Activated T-helper 17 cell treated with anti-CD3 and anti-CD28 coated beads, Interleukin-2, amount 50 U/mL, for 72 hours (primary cell): ENCODE measurements around the gene AUTS2. TPM values are rescaled to one million over a fixed set of nuclear protein-coding genes. Genes with fewer than 3 reads are reported as not detected.

Experiments
- ATAC-seq: fragments of 150-1000 bp; cut with Tn5 transposase; replicated peaks from 2 replicates; pipeline ENCODE4 v1.10.0; 2021; ENCODE audit warnings: mild to moderate bottlenecking, moderate library complexity
- H3K27ac Mint-ChIP-seq: one replicate; pipeline ENCODE4 v1.8.0; 2022; ENCODE audit warnings: mixed read lengths
- H3K27me3 Mint-ChIP-seq: one replicate; pipeline ENCODE4 v1.8.0; 2022; ENCODE audit warnings: mixed read lengths
- H3K36me3 Mint-ChIP-seq: one replicate; pipeline ENCODE4 v1.8.0; 2022; ENCODE audit warnings: low read depth, mild to moderate bottlenecking, mixed read lengths
- H3K4me1 Mint-ChIP-seq: one replicate; pipeline ENCODE4 v1.8.0; 2022; ENCODE audit warnings: mixed read lengths
- H3K4me3 Mint-ChIP-seq: one replicate; pipeline ENCODE4 v1.8.0; 2022; ENCODE audit warnings: mild to moderate bottlenecking, mixed read lengths
- H3K9me3 Mint-ChIP-seq: one replicate; pipeline ENCODE4 v1.8.0; 2022; ENCODE audit warnings: mixed read lengths
- total RNA-seq, 2 donors: library from RNA; stranded (reverse); gene quantifications; one replicate each; pipeline ENCODE4 v1.2.3, GENCODE V29; 2022

Gene AUTS2
- total RNA-seq, 2 donors from 2014 or later = 20.1 to 39.9 TPM

- H3K27ac Mint-ChIP-seq = no peak overlapping the region
- H3K4me3 Mint-ChIP-seq = no peak overlapping the region
- H3K9me3 Mint-ChIP-seq = no peaks in the 10 kb centered on the region
- H3K36me3 Mint-ChIP-seq = no peaks in the 10 kb centered on the region
- H3K27me3 Mint-ChIP-seq = peaks cover 6% of the 10 kb centered on the region
- no peaks in the 10 kb centered on the region for H3K4me1 Mint-ChIP-seq
- ATAC-seq = no peak
These were observed 247.6 kb downstream of the AUTS2 start for GRCh38 chr7:69845721-69846495.

GRCh38 chr7:69847921-69848612 is 249.8 kb downstream of the AUTS2 start:
- Mint-ChIP-seq H3K36me3 (no peaks in the 10 kb centered on the region), H3K4me1 (no peaks in the 10 kb centered on the region)

DNA sequence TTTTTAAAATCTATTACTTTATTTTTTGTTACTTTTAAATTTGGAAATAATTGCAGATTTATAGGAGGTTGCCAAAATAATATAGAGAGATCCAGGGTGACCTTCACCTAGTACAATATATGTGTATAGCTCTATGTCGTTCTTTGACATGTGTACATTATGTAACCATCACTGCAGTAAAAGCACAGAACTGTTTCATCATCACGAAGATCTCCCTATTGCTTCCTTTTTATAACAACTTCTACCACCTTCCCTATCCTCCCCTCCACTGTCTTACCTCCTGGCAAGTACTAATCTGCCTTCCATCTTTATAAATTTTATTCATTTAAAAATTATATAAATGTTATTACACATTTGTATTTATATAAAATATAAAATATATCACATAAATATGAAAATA is 251.0 kb downstream of the AUTS2 start:
- Mint-ChIP-seq H3K27me3 (no peaks in the 10 kb centered on the region), H3K27ac (no peak overlapping the region), H3K4me3 (no peak overlapping the region), H3K36me3 (no peaks in the 10 kb centered on the region), H3K4me1 (no peaks in the 10 kb centered on the region), H3K9me3 (no peaks in the 10 kb centered on the region)
- no peak for ATAC-seq

More at GRCh38 chr7:69847921-69848612, 249.8 kb downstream of the AUTS2 start:
- no peaks in the 10 kb centered on the region for H3K9me3 Mint-ChIP-seq
- H3K27ac Mint-ChIP-seq = no peak overlapping the region
- no peak overlapping the region for H3K4me3 Mint-ChIP-seq
- peaks cover 2% of the 10 kb centered on the region for H3K27me3 Mint-ChIP-seq
- no peak for ATAC-seq

DNA sequence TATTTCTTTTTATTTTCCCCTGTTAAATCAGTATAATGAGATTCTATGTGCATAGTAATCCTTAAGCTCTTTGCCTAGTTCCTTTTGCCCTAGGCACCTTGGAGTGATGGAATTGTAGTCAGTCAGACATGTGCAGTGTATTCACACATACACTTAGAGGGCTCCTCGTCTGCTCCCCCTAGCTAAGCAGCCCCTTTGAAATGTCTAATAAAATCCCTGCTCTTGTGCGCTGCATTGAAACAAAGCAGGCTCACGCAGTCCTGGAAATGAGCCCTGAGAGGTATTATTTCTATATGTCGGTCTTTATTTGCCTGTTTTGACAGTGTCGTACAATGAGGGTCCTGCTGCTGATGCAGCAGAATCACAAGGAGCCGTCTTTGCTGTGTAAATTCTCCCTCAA is 258.7 kb downstream of the AUTS2 start:
- no peak for ATAC-seq
- no peak overlapping the region for H3K27ac Mint-ChIP-seq
- H3K4me1 Mint-ChIP-seq = no peaks in the 10 kb centered on the region
- H3K27me3 Mint-ChIP-seq = peaks cover 8% of the 10 kb centered on the region
- peaks cover 3% of the 10 kb centered on the region for H3K9me3 Mint-ChIP-seq
- H3K36me3 Mint-ChIP-seq = no peaks in the 10 kb centered on the region
- H3K4me3 Mint-ChIP-seq = no peak overlapping the region

DNA sequence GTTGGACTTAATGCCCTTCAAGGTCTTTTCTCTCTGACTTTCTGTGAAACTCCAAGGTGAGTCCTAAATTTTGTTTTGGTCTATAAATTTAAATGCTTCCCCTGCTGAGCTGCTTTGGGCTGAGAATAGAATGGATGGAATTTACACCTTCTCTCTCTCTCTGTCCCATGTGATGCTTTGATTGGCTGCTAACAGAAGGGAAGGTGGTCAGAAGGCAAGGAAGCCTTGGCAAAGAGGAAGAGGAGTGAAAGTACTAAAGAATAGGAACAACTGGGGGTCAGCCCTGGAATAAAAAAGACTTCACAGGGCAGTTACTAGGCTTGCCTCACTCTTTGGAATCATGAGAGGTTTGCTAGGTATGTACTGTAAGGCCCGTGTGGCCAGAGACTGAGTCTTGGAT is 260.2 kb downstream of the AUTS2 start:
- Mint-ChIP-seq H3K27me3 (peaks cover 8% of the 10 kb centered on the region), H3K4me1 (no peaks in the 10 kb centered on the region), H3K9me3 (peaks cover 3% of the 10 kb centered on the region), H3K4me3 (no peak overlapping the region), H3K27ac (no peak overlapping the region), H3K36me3 (no peaks in the 10 kb centered on the region)
- ATAC-seq = no peak

- H3K4me3 Mint-ChIP-seq = no peak overlapping the region
- ATAC-seq = no peak
- H3K9me3 Mint-ChIP-seq = peaks cover 3% of the 10 kb centered on the region
- H3K4me1 Mint-ChIP-seq = no peaks in the 10 kb centered on the region
- no peak overlapping the region for H3K27ac Mint-ChIP-seq
- peaks cover 8% of the 10 kb centered on the region for H3K27me3 Mint-ChIP-seq
- no peaks in the 10 kb centered on the region for H3K36me3 Mint-ChIP-seq
These were observed 261.1 kb downstream of the AUTS2 start for GRCh38 chr7:69859342-69859741.

DNA sequence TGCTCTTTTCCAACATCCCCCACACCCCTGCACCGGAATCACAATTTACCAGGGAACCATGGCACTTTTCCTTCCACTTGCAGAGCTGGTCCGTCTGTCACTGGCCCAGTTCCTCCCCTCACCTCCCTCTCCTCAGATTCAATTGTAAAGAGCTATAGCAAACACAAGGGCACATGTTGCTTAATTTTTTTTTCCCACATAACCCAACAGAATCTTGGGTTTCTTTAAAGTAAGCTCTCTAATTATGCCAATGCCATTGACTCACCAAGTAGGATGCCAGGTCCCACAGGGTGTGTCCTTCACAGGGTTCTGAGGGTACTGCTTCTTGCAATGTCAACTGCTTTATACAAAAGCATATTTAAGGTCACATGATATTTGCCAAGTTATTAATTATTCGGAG is 262.2 kb downstream of the AUTS2 start:
- Mint-ChIP-seq H3K4me3 (no peak overlapping the region), H3K27me3 (peaks cover 8% of the 10 kb centered on the region), H3K36me3 (no peaks in the 10 kb centered on the region), H3K27ac (no peak overlapping the region), H3K4me1 (no peaks in the 10 kb centered on the region), H3K9me3 (peaks cover 3% of the 10 kb centered on the region)
- ATAC-seq = no peak

GRCh38 chr7:69860941-69861622 is 262.8 kb downstream of the AUTS2 start:
- peaks cover 8% of the 10 kb centered on the region for H3K27me3 Mint-ChIP-seq
- H3K4me1 Mint-ChIP-seq = no peaks in the 10 kb centered on the region
- H3K36me3 Mint-ChIP-seq = no peaks in the 10 kb centered on the region
- no peak overlapping the region for H3K4me3 Mint-ChIP-seq
- H3K9me3 Mint-ChIP-seq = peaks cover 3% of the 10 kb centered on the region
- no peak for ATAC-seq
- H3K27ac Mint-ChIP-seq = no peak overlapping the region

DNA sequence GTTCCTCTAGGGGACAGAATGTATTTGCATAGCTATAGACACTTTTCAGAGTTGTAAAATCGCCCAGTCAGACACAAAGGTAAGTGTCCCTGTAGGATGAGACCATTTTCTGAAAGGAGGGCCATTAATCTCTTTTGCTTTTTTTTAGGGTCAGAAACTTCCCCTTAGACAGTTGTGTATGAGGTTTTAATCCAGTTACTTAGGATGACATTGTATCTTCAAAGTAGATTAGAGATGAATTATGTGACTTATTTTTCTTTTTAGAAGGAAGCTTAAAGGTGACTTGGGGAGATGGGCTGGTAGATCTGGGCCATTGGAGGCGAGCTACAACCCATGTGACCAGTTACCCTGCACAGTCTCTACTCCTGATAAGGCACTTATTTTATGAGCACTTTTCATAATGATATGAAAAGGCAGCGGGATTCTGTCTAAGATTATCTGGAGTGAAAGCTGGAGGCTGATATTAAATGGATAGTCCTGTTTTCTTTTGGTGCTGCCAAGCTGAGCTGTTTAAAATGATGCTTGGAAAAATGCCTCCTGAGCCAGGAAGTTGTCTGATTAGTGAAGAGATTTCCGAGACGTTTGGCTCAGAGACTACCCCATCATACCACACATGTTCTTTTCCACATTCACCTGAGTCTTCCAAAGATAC is 264.3 kb downstream of the AUTS2 start:
- no peak overlapping the region for H3K4me3 Mint-ChIP-seq
- H3K4me1 Mint-ChIP-seq = no peaks in the 10 kb centered on the region
- peaks cover 3% of the 10 kb centered on the region for H3K9me3 Mint-ChIP-seq
- H3K36me3 Mint-ChIP-seq = no peaks in the 10 kb centered on the region
- H3K27ac Mint-ChIP-seq = no peak overlapping the region
- ATAC-seq = no peak
- peaks cover 5% of the 10 kb centered on the region for H3K27me3 Mint-ChIP-seq

DNA sequence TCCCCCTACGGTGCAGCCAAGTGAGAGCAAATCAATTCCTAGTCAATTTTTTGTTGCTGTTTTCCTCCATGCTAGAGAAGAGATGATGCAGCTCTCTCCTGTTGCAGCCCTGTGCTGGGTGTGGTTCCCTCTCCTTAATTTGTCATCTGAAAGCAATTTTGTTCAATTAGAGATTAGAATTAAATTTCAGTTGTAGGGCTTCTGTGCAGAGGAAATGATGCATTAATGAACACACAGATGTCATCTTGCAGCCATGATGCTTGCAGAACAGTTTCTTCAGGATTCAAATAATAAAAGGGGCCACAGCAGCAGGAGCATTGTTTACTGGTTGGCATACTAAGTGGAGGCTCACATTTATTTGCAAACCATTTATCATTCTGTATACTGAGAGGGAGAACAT is 266.0 kb downstream of the AUTS2 start:
- no peak for ATAC-seq
- Mint-ChIP-seq H3K36me3 (no peaks in the 10 kb centered on the region), H3K9me3 (peaks cover 3% of the 10 kb centered on the region)

GRCh38 chr7:69864822-69865221 is 266.5 kb downstream of the AUTS2 start:
- H3K27ac Mint-ChIP-seq = no peak overlapping the region
- no peaks in the 10 kb centered on the region for H3K9me3 Mint-ChIP-seq
- no peak for ATAC-seq
- no peak overlapping the region for H3K4me3 Mint-ChIP-seq
- H3K27me3 Mint-ChIP-seq = peaks cover 3% of the 10 kb centered on the region
- H3K4me1 Mint-ChIP-seq = no peaks in the 10 kb centered on the region
- H3K36me3 Mint-ChIP-seq = no peaks in the 10 kb centered on the region

More for the DNA sequence above, 266.0 kb downstream of the AUTS2 start:
- H3K27me3 Mint-ChIP-seq = peaks cover 3% of the 10 kb centered on the region
- no peaks in the 10 kb centered on the region for H3K4me1 Mint-ChIP-seq
- H3K27ac Mint-ChIP-seq = no peak overlapping the region
- no peak overlapping the region for H3K4me3 Mint-ChIP-seq

DNA sequence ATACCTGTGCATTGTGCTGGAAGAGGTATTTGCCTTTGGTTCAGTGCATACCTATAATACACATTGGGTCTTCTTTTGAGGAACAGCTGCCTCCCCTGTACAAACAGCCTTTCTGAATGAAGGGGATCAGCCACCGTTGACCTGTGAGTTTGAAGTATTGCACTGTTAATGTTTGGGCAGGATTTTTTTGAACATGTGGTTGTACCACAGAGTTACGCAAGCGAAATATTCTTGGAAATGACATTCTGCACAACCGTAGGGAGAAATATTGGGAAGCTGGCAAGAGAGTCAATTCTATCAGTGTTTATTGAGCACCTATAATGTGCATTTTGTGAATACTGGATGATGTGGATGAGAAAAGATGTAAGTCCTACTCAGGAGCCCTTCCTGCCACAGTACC is 270.6 kb downstream of the AUTS2 start:
- ATAC-seq = no peak
- Mint-ChIP-seq H3K4me1 (no peaks in the 10 kb centered on the region), H3K27me3 (peaks cover 3% of the 10 kb centered on the region), H3K9me3 (peaks cover 3% of the 10 kb centered on the region), H3K27ac (no peak overlapping the region), H3K4me3 (no peak overlapping the region), H3K36me3 (no peaks in the 10 kb centered on the region)

GRCh38 chr7:69871213-69871885 is 273.1 kb downstream of the AUTS2 start:
- H3K4me3 Mint-ChIP-seq = no peak overlapping the region
- H3K27me3 Mint-ChIP-seq = peaks cover 3% of the 10 kb centered on the region
- H3K9me3 Mint-ChIP-seq = peaks cover 3% of the 10 kb centered on the region
- no peaks in the 10 kb centered on the region for H3K36me3 Mint-ChIP-seq
- H3K27ac Mint-ChIP-seq = no peak overlapping the region
- no peak for ATAC-seq
- no peaks in the 10 kb centered on the region for H3K4me1 Mint-ChIP-seq
